H9 (cell line): Measurements from ENCODE around the gene INCENP. TPM values are rescaled to one million over a fixed set of nuclear protein-coding genes. Genes with fewer than 3 reads are reported as not detected.

Experiments used
- DNase-seq: peaks from one replicate; pipeline ENCODE4 v3.0.0-alpha.2; 2017
- H2AFZ ChIP-seq: one replicate; pipeline ENCODE4 v1.6.1; 2013; ENCODE audit warnings: mild to moderate bottlenecking, low read length, control low read depth, moderate library complexity
- H2AK5ac ChIP-seq: 2 replicates; pipeline ENCODE4 v1.6.1; 2013; ENCODE audit warnings: low read length, control low read depth, mixed read lengths; ENCODE audit not compliant: insufficient read length
- H2BK120ac ChIP-seq: one replicate; pipeline ENCODE4 v1.6.1; 2013; ENCODE audit warnings: low read depth, mild to moderate bottlenecking, low read length, control low read depth, inconsistent platforms; ENCODE audit not compliant: poor library complexity, severe bottlenecking
- H2BK12ac ChIP-seq: 2 replicates; pipeline ENCODE4 v1.6.1; 2013; ENCODE audit warnings: low read length, control low read depth, mixed read lengths, low read depth; ENCODE audit not compliant: insufficient read length
- H2BK15ac ChIP-seq: 2 replicates; pipeline ENCODE4 v1.6.1; 2013; ENCODE audit warnings: low read depth, low read length, control low read depth
- H2BK20ac ChIP-seq: one replicate; pipeline ENCODE4 v1.6.1; 2013; ENCODE audit warnings: low read depth, mild to moderate bottlenecking, low read length, control low read depth, inconsistent platforms; ENCODE audit not compliant: poor library complexity, severe bottlenecking
- H2BK5ac ChIP-seq: 2 replicates; pipeline ENCODE4 v1.6.1; 2013; ENCODE audit warnings: low read length, control low read depth, mixed read lengths; ENCODE audit not compliant: insufficient read length
- H3K14ac ChIP-seq: 2 replicates; pipeline ENCODE4 v1.6.1; 2013; ENCODE audit warnings: low read length, control low read depth; ENCODE audit not compliant: insufficient read depth
- H3K18ac ChIP-seq: 2 replicates; pipeline ENCODE4 v1.6.1; 2013; ENCODE audit warnings: low read depth, mild to moderate bottlenecking, mixed read lengths, low read length, control low read depth; ENCODE audit not compliant: insufficient read length
- H3K23ac ChIP-seq: 2 replicates; pipeline ENCODE4 v1.6.1; 2013; ENCODE audit warnings: low read length, control low read depth, mixed read lengths, low read depth; ENCODE audit not compliant: insufficient read length
- H3K23me2 ChIP-seq: 2 replicates; pipeline ENCODE4 v1.6.1; 2013; ENCODE audit warnings: low read depth, mild to moderate bottlenecking, mixed read lengths, low read length, control low read depth; ENCODE audit not compliant: insufficient read length, poor library complexity, severe bottlenecking
- H3K27ac ChIP-seq: 2 replicates; pipeline ENCODE4 v1.5.1; 2013; ENCODE audit warnings: low read length, control low read depth, mixed read lengths, low read depth; ENCODE audit not compliant: insufficient read length
- H3K27me3 ChIP-seq: 2 replicates; pipeline ENCODE4 v1.6.1; 2013; ENCODE audit warnings: low read length, control low read depth, inconsistent platforms; ENCODE audit not compliant: insufficient read depth
- H3K4ac ChIP-seq: 2 replicates; pipeline ENCODE4 v1.6.1; 2013; ENCODE audit warnings: low read depth, mild to moderate bottlenecking, control low read depth, inconsistent platforms, low read length, moderate library complexity
- H3K4me1 ChIP-seq: 2 replicates; pipeline ENCODE4 v1.6.1; 2013; ENCODE audit warnings: low read length, control low read depth, inconsistent platforms; ENCODE audit not compliant: insufficient read depth
- H3K4me2 ChIP-seq: 2 replicates; pipeline ENCODE4 v1.6.1; 2013; ENCODE audit warnings: low read length, control low read depth, mixed read lengths; ENCODE audit not compliant: insufficient read length, insufficient read depth
- H3K56ac ChIP-seq: 2 replicates; pipeline ENCODE4 v1.6.1; 2013; ENCODE audit warnings: low read depth, mild to moderate bottlenecking, mixed read lengths, low read length, control low read depth; ENCODE audit not compliant: insufficient read length
- H3K79me1 ChIP-seq: 2 replicates; pipeline ENCODE4 v1.6.1; 2013; ENCODE audit warnings: low read depth, mild to moderate bottlenecking, moderate library complexity, low read length, control low read depth, inconsistent platforms; ENCODE audit not compliant: insufficient read depth, poor library complexity, severe bottlenecking
- H3K79me2 ChIP-seq: 2 replicates; pipeline ENCODE4 v1.6.1; 2013; ENCODE audit warnings: low read length, control low read depth, inconsistent platforms; ENCODE audit not compliant: insufficient read depth
- H3K9ac ChIP-seq: 2 replicates; pipeline ENCODE4 v1.6.1; 2013; ENCODE audit warnings: low read length, control low read depth, mixed read lengths; ENCODE audit not compliant: insufficient read length; ENCODE audit errors: extremely low read depth
- H3K9me3 ChIP-seq: one replicate; pipeline ENCODE4 v1.6.1; 2013; ENCODE audit warnings: low read depth, low read length, inconsistent platforms; ENCODE audit not compliant: control insufficient read depth
- H3T11ph ChIP-seq: one replicate; pipeline ENCODE4 v1.6.1; 2013; ENCODE audit warnings: mild to moderate bottlenecking, low read length, control low read depth, inconsistent platforms
- H4K20me1 ChIP-seq: one replicate; pipeline ENCODE4 v1.6.1; 2013; ENCODE audit not compliant: control insufficient read depth, insufficient read length, insufficient read depth
- H4K5ac ChIP-seq: 2 replicates; pipeline ENCODE4 v1.6.1; 2013; ENCODE audit warnings: low read depth, mild to moderate bottlenecking, mixed read lengths, low read length, control low read depth; ENCODE audit not compliant: insufficient read length
- H4K8ac ChIP-seq: replicated peaks from 2 replicates; pipeline ENCODE4 v1.6.1; 2013; ENCODE audit warnings: low read length, control low read depth, mixed read lengths, low read depth; ENCODE audit not compliant: insufficient read length
- H4K91ac ChIP-seq: 2 replicates; pipeline ENCODE4 v1.6.1; 2013; ENCODE audit warnings: low read depth, mild to moderate bottlenecking, moderate library complexity, mixed read lengths, low read length, control low read depth; ENCODE audit not compliant: insufficient read length
- H3K27ac Mint-ChIP-seq, 3 experiments: 2 replicates in 2 of 3; 3 replicates in 1 of 3; pipeline ENCODE4 v1.8.0; 2020 to 2021; ENCODE audit warnings: mixed read lengths in 3 of 3, mild to moderate bottlenecking in 1 of 3, moderate library complexity in 1 of 3
- H3K27me3 Mint-ChIP-seq: 2 replicates; pipeline ENCODE4 v1.8.0; 2021; ENCODE audit warnings: low read depth, mild to moderate bottlenecking, moderate library complexity, mixed read lengths
- H3K36me3 Mint-ChIP-seq, 3 experiments: 2 replicates in 2 of 3; 3 replicates in 1 of 3; pipeline ENCODE4 v1.8.0; 2020 to 2021; ENCODE audit warnings: low read depth in 3 of 3, mixed read lengths in 3 of 3; ENCODE audit not compliant: insufficient read depth in 1 of 3
- H3K4me1 Mint-ChIP-seq, 2 experiments: 2 replicates each; pipeline ENCODE4 v1.8.0; 2020; ENCODE audit warnings: mixed read lengths in 2 of 2
- H3K4me3 Mint-ChIP-seq, 2 experiments: 2 replicates in 1 of 2; 3 replicates in 1 of 2; pipeline ENCODE4 v1.8.0; 2020 to 2021; ENCODE audit warnings: mild to moderate bottlenecking in 2 of 2, mixed read lengths in 2 of 2, moderate library complexity in 1 of 2
- H3K9me3 Mint-ChIP-seq, 2 experiments: 2 replicates in 1 of 2; 3 replicates in 1 of 2; pipeline ENCODE4 v1.8.0; 2020; ENCODE audit warnings: mild to moderate bottlenecking in 2 of 2, mixed read lengths in 2 of 2, moderate library complexity in 1 of 2
- WGBS: extraction: QIAGEN DNeasy Blood & Tissue Kit; methylation state at CpG from one replicate; pipeline ENCODE4 v1.1.7; 2013; ENCODE audit warnings: missing lambda C conversion rate, low lambda C conversion rate, mixed read lengths; ENCODE audit not compliant: insufficient read length; ENCODE audit errors: extremely low coverage; 5-methylcytosine and 5-hydroxymethylcytosine counted together
- total RNA-seq: library from RNA; stranded (reverse); gene quantifications from 2 replicates; pipeline ENCODE4 v1.2.1, GENCODE V29; 2021
- TF ChIP-seq, protein P1 (sequence below): fragments of 200-600 bp; sonication (generic); conservative IDR thresholded peaks from 3 replicates; pipeline ENCODE4 v1.8.0; 2021; ENCODE audit warnings: antibody characterized with exemption, mild to moderate bottlenecking

Gene INCENP
- total RNA-seq, 1 experiment from 2014 or later: 99.9 TPM

DNA sequence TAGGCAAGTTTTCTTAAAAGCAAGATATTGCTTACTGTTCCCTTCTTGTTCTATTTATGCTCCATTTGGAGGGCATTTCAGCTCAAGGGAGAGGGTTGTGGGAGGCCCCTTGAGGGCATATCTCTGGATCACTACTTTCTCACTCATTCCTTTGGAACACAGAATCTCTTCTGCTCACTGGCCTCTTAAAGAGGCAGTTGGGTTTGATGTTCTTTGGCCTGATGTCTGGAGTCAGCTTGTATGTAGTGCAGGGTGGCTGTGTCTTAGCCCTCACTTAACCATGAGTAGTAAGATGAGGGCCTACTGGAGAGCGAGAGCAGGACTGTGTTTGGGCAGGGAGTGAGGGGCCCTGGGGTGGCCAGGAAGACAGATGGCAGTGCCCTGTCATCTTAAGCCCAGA, 3.6 kb downstream of the INCENP start:
- Histone ChIP-seq H2BK20ac (no peak overlapping the region), H4K20me1 (no peaks in the 10 kb centered on the region), H2AFZ (no peak overlapping the region), H3K27me3 (no peaks in the 10 kb centered on the region), H4K8ac (no peak overlapping the region), H4K91ac (no peak overlapping the region), H3K4ac (no peak overlapping the region), H3K14ac (no peak overlapping the region), H3K79me1 (peaks cover 15% of the 10 kb centered on the region), H3K23me2 (peaks cover 8% of the 10 kb centered on the region), H3K18ac (no peak overlapping the region), H3K79me2 (peaks cover 42% of the 10 kb centered on the region; the same call in 1 of the 2 replicates), H3K56ac (no peak overlapping the region), H3K9ac (no peak overlapping the region), H3K27ac (no peak overlapping the region), H3K4me2 (no peak overlapping the region), H3K4me1 (peaks cover 2% of the 10 kb centered on the region; the same call in 1 of the 2 replicates), H2BK5ac (no peak overlapping the region), H2BK120ac (no peak overlapping the region), H4K5ac (no peak overlapping the region), H3T11ph (no peak overlapping the region), H3K23ac (no peak overlapping the region), H2AK5ac (no peak overlapping the region), H2BK15ac (no peak overlapping the region), H3K9me3 (no peaks in the 10 kb centered on the region), H2BK12ac (no peak overlapping the region)
- H3K4me3 Mint-ChIP-seq: no peak overlapping the region; a peak in 1 of 5 replicates
- H3K27ac Mint-ChIP-seq: peak overlapping the region in 1 of 3 experiments; percentile 33; a peak in 1 of 7 replicates
- H3K4me1 Mint-ChIP-seq: peaks cover 15 to 17% of the 10 kb centered on the region in 2 experiments
- DNase-seq: no peak
- H3K9me3 Mint-ChIP-seq: no peaks in the 10 kb centered on the region; a peak in 2 of 5 replicates
- no peaks in the 10 kb centered on the region for H3K27me3 Mint-ChIP-seq
- peaks cover 41 to 58% (median 54%) of the 10 kb centered on the region in 3 experiments for H3K36me3 Mint-ChIP-seq
- WGBS: no CpG with 5 or more reads among the region's 1 CpG
- TF ChIP-seq, protein P1, sequence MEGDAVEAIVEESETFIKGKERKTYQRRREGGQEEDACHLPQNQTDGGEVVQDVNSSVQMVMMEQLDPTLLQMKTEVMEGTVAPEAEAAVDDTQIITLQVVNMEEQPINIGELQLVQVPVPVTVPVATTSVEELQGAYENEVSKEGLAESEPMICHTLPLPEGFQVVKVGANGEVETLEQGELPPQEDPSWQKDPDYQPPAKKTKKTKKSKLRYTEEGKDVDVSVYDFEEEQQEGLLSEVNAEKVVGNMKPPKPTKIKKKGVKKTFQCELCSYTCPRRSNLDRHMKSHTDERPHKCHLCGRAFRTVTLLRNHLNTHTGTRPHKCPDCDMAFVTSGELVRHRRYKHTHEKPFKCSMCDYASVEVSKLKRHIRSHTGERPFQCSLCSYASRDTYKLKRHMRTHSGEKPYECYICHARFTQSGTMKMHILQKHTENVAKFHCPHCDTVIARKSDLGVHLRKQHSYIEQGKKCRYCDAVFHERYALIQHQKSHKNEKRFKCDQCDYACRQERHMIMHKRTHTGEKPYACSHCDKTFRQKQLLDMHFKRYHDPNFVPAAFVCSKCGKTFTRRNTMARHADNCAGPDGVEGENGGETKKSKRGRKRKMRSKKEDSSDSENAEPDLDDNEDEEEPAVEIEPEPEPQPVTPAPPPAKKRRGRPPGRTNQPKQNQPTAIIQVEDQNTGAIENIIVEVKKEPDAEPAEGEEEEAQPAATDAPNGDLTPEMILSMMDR: no peak
